Left renal pelvis (tissue), 4 donors: ENCODE results near the gene CDC16. TPM values are rescaled to one million over a fixed set of nuclear protein-coding genes. Genes with fewer than 3 reads are reported as not detected.
"Not testable (repeated sequence)": the region's sequence is repeated elsewhere in the genome, so short reads cannot be mapped to it uniquely, and the experiment has no call there.

ENCODE experiments used
- DNase-seq, 4 donors: peaks; one replicate each; pipeline ENCODE4 v3.0.0-alpha.2; 2013; ENCODE audit warnings: low read depth in 4 of 4, low spot score in 3 of 4
- polyA plus RNA-seq, 4 donors: library from polyadenylated mRNA; unstranded; fragments of 120-200 nt; gene quantifications; one replicate each; pipeline ENCODE4 v1.2.1, GENCODE V29; 2013; ENCODE audit not compliant: insufficient read length in 4 of 4

Gene CDC16
- polyA plus RNA-seq, 4 donors, result 118 to 159 (median 122) TPM

DNA sequence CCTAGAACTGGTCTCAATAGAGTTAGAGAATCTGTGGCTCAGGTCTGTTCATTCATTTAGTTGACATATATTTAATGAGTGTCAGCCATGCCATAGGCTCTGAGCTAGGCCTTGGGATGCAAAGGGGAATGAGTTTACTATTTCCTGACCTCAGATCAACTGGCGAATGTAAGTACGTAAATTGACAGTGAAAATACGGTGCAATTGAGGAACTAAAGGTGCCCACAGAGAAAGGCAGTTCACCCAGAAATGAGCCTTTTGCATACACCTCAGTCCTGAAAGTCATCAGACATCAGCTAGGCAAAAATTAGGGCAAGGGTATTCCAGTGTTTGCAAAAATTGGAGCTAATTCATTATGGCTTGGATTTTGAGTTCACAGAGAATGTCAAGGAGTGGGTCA lies 26.1 kb downstream of the CDC16 start:
- no peak for DNase-seq

GRCh38 chr13:114261328-114261965 lies 26.8 kb downstream of the CDC16 start:
- no peak for DNase-seq

- no peak for DNase-seq
Measured at GRCh38 chr13:114263578-114263977, 28.9 kb downstream of the CDC16 start.

DNA sequence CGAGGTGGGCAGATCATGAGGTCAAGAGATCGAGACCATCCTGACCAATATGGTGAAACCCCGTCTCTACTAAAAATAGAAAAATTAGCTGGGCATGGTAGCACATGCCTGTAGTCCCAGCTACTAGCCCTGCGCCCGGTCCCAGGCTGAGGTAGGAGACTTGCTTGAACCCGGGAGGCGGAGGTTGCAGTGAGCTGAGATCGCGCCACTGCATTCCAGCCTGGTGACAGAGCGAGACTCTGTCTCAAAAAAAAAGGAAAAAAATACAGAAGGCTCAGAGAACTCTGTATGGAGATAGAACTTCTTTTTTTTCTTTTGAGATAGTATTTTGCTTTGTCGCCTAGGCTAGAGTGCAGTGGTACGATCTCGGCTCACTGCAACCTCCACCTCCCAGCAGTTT lies 29.6 kb downstream of the CDC16 start:
- DNase-seq, result not testable (repeated sequence)

- no peak for DNase-seq
Measured at GRCh38 chr13:114264886-114265611, 30.4 kb downstream of the CDC16 start.

DNA sequence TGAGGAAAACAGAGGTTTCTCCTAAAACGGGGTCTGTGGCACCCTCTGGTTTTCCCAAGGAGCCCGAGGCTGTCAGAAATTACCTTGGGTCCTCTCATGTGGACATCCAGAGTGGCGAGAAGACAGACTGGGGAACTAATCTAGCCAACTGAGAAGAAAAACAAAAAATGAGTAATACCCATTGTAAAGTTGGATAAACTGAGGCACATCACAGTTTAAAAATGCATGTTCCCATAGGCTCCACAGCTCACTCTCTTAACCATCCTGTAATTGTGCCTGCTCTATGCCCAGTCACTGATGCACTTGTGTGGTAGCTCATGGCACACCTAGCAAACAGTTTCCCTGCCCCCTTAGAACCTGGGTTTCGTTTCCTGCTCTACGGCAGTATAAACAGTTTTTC lies 31.5 kb downstream of the CDC16 start:
- DNase-seq, result no peak

- no peak for DNase-seq
Measured at GRCh38 chr13:114268344-114269280, 33.9 kb downstream of the CDC16 start.

- DNase-seq, result no peak
Measured at GRCh38 chr13:114269281-114269770, 34.6 kb downstream of the CDC16 start.

GRCh38 chr13:114272977-114273376 lies 38.3 kb downstream of the CDC16 start:
- no peak for DNase-seq

DNA sequence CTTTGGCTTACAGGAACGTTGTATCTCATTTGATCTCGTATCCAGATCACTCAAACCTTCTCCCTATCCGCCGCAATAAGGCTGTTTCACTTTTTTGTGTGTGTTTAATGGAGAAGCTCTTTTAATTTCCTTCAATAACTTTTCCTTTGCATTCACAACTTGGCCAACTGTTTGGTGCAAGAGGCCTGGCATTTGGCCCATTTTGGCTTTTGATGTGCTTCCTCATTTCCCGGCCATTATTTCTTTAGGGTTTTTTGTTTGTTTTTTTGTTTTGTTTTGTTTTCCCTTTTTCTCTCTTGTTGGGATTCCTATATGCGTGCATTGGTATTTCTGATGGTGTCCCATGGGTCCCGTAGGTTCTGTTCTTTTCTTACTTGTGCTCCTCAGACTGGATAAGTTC lies 40.6 kb downstream of the CDC16 start:
- no peak for DNase-seq

DNA sequence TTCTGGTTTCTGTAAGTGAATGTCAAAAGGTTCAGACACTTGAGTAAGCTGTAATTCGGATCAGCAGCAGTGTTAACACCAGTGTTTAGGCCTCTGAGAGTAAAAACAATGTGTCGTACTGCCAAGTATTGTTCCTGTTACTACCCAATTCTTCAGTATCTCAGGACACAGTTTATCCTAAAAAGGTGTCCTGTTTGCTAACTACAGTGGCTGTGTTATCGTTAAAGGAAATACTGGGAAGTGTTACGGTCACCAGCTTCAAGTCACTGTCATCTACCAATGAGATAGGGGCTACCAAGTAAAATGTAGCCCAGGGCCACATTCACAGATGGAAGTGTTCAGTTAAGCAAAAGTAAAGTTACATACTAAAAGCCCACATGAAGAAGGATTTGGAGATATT lies 44.4 kb downstream of the CDC16 start:
- DNase-seq, result no peak

- no peak for DNase-seq
Measured at GRCh38 chr13:114279758-114280355, 45.2 kb downstream of the CDC16 start.

DNA sequence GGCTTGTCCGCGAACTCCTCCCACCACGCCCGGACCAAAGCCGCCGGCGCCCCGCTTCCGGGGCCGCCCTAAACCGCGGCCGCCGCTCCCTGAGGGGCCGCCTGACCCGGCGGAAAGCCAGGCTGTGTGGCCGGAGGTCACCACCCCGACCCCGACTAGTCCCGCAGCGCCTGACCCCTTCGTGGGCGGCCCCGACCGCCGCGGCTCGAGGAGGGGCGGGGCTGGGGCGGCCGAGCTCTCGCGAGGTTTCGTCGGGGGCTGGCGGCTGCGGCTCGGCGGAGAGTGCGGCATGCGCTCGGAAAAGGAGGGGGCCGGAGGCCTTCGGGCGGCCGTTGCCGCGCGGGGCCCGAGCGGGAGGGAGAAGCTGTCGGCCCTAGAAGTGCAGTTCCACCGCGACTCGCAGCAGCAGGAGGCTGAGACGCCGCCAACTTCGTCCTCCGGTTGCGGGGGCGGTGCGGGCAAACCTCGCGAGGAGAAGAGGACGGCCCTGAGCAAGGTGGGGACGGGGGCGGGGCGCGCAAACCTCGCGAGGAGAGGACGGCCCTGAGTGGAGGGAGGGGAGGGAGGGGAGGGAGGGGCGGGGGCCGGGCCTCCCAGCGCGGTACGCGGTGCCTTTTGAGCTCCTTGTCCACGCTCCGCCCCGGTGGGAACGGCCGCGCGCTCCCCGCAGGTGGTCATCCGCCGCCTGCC lies 46.8 kb downstream of the CDC16 start, which contains the start of gene UPF3A:
Gene UPF3A, plus strand, starts transcription at position 251 of the 690 bp plus-strand sequence. Its CDS starts 39 bp downstream, at position 290.
- DNase-seq, result peak; percentile 83 to 94 (median 86)

DNA sequence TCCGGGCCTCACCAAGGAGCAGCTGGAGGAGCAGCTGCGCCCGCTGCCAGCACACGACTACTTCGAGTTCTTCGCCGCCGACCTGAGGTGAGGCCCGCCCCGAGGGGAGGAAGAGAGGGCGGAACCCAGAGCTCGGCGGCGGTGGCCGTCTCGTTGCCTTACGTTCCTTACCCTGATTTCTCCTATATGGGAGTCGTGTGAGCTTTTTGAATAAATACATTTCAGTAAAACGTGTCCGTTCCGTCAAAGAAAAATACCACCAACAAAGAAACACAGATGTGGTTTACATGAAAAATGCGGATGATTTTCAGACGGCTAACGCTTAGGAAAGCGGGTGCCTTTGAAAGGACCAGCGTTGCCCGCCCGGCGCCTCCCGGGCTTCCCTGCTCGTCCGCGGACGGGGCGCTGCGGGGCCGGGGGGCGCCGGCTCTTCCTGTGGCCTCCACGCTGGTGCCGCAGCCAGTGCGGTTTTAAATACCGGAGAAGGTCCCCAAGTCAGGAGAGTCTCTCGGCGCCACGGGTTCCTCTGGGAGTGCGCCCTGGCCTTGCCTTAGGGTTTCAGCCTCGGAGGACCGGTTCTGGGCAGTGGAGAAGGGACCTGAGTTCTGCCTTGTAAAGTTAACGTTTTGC lies 47.5 kb downstream of the CDC16 start:
- peak; percentile 44 to 68 (median 56) for DNase-seq

DNA sequence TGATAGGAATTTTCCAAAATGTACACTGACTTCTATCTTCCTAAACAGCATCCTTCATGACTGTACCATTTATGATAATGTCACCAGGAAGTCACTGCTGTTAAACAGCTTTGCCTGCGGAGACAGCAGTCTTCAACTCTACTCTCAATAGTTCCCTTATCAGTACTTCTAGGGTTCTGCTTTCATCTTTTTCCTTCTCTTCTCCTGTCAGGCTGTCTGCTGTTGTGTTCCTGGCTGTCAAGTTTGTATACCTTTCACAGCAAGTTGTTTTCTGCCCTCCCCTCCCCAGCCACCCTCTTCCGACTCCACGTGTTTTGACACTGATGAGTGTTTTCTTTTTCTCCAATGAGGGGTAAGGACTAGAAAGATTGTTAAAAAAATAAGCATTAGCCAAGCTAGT lies 48.9 kb downstream of the CDC16 start:
- DNase-seq, result no peak

- no peak for DNase-seq
Measured at GRCh38 chr13:114284680-114285079, 50.0 kb downstream of the CDC16 start.

DNA sequence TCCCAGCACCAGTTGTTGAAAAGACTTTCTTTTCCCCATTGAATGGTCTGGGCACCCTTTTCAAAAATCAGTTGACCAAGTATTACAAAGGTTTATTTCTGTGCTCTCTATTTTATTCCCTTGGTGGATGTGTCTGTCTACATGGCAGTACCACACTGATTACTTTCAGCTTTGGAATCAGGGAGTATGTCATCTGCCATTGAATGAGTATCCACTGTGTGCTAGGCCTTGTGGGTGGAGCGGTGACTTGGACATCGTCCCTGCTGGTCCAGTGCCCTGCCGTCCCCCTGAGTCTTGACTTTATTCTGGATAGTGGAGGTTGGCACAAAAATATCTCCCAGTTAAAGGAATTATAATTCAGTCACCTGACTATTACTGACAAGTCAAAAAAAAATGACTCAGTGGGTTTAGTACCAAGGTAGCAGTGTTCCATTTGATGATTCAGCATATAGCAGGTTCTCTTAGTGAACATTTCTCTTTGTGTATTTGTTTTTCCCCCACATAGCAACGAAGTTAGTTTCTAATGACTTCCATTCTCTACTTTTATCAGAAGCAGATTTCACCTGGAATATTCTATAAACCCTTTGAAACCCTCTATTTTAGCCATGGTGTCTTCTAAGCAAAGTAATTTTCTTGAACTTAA lies 50.6 kb downstream of the CDC16 start:
- DNase-seq, result no peak

- no peak for DNase-seq
Measured at GRCh38 chr13:114286808-114287207, 52.1 kb downstream of the CDC16 start.

DNA sequence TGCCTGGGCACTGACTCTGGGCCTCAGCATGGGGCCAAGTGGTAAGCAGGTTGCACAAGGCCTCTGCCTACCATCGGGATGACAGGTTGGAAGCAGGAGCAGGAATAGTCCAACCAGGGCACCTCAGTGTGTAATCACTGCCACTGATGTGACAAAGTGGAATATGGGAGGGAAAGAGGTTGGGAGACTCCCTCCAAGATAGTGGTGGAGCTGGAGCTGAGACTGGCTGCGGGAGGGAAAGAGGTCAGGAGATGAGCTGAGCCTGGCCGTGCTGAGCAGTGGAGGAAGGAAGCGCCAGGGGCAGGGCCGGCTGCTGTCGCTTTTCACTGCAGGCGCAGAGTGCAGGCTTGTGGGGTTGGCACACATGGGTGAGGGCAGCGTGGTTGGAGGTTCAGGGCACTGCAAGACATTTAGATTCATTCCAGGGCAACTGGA lies 53.5 kb downstream of the CDC16 start:
- DNase-seq, result no peak
